Activated CD4-positive, alpha-beta T cell treated with anti-CD3 and anti-CD28 coated beads, Interleukin-2, Interleukin-6, amounts not matched to agents 100 ng/mL and 50 ng/mL, durations not matched to agents 16 hours and 8 hours (primary cell): Measurements from ENCODE around the gene NAV3.

Experiments used
- DNase-seq: peaks from one replicate; pipeline ENCODE4 v3.0.0-alpha.2; 2020

NAV3 gene

GRCh38 chr12:77938301-77938700, 107.6 kb downstream of the NAV3 start:
- DNase-seq: no peak

- no peak for DNase-seq
Observed at GRCh38 chr12:77940011-77940423, 109.3 kb downstream of the NAV3 start.

GRCh38 chr12:77940567-77940966, 109.9 kb downstream of the NAV3 start:
- DNase-seq: no peak

DNA sequence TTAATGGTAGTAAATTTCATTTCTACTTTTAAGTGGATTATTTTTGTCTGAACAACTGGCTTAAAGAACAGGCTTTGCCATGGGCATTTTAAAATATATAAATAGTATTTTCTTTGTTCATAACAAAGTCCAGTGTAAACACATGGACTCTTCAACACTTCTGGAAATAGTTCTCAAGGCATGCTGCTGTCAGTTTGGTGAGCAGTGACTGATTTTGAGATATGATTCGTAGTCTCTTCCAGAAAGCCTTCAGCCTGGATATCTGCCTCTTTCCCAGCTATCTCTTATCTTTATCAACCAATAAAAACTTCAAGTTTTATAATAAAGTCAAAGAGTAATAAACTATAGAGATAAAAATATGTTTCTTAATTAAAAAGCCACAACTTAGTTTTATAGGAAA, 110.7 kb downstream of the NAV3 start:
- DNase-seq: no peak

DNA sequence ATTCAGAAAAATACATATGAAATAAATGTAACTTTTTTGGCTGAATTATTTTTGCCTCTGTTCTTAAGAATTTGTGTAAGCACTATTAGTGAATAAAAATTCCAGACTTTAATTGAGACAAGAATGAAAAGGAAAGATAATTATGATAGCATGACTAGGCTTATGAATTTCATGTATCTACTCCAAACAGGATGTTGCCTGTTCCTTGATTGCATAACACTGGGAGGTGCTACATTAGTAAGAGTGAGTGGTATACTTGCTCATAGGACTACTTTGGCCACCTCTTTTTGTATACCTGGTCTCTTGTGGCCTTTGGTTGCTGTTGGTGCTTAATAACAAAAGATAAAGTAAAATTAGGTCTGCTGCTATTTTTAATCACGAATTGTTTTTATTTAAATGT, 112.8 kb downstream of the NAV3 start:
- no peak for DNase-seq

GRCh38 chr12:77946541-77947061, 115.9 kb downstream of the NAV3 start:
- DNase-seq: no peak

DNA sequence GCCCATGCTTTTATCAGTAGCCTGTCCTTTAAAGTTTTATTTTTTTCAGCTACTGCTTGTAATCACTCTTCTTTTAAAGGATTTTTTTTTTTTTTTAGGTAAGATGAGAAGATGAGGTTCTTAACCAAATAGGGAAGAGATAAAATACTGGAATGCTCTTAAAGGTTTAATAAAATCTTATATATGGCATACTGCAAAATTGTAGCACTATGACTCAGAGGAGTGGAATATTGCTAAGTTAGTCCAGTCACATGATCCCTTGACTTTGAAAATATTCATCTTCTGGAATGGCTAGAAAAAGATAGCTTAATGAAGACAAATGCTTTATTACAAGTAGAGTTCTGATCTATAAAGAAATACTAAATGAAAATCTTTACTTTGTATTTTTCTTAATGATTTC, 116.6 kb downstream of the NAV3 start:
- DNase-seq: no peak

- no peak for DNase-seq
Observed at GRCh38 chr12:77947746-77948145, 117.1 kb downstream of the NAV3 start.

GRCh38 chr12:77949943-77950342, 119.2 kb downstream of the NAV3 start:
- DNase-seq: no peak

- DNase-seq: no peak
Observed at GRCh38 chr12:77953528-77954205, 123.0 kb downstream of the NAV3 start.

DNA sequence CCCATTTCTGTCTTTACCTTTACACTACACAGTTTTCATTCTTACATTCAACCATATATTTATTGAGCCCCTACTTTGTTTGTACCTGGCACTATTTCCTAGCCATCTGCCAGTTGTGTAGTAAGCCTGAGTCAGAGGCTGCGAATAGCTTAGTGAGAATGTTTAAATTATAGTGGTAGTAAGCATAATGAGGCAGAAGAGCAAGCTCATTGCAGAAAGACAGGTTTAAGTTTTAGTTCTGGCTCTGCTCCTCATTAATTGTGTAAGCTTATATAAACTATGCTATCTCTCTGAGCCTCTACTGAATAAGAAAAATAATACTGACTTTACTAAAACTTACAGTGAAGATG, 123.5 kb downstream of the NAV3 start:
- DNase-seq: no peak

GRCh38 chr12:77957062-77957461, 126.4 kb downstream of the NAV3 start:
- DNase-seq: no peak

GRCh38 chr12:77963576-77964178, 133.0 kb downstream of the NAV3 start:
- DNase-seq: no peak

DNA sequence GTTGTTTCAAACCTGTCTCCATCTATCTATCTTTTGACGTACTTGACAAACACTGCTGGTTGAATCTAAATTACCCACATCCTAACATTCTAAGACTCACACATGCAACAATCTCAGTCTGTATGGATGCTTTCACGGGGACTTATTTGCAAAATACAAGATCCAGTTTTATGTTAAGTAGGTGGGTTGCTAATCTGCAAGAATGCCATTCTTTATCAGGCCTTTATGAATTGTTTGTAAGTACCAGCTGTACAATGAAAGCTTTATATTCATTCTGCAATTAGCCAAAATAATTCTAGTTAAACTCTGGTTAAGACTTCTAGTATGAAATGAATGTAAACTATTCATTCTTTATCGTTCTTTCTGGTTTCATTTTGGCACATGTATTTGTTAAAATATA, 135.1 kb downstream of the NAV3 start:
- no peak for DNase-seq

- no peak for DNase-seq
Observed at GRCh38 chr12:77968021-77968420, 137.3 kb downstream of the NAV3 start.

DNA sequence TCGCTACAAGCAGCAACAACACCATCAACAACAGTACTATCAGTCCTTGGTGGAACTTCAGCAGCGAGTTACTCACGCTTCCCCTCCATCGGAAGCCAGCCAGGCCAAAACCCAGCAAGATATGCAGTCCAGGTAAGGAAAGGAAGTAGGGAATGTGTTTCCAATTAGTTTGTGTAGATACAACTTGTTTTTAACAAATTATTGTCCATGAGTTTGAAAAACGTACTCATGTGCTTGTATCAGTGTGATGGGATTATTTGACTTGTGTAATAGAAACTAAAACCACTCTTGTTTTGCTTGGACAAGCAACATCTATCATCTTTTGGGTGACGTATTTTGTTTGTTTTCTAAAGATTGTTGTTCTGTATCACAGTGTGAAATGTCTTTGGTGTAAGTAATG, 137.9 kb downstream of the NAV3 start:
- DNase-seq: no peak

GRCh38 chr12:77973579-77973978, 142.9 kb downstream of the NAV3 start:
- no peak for DNase-seq

- DNase-seq: no peak
Observed at GRCh38 chr12:77974645-77975044, 144.0 kb downstream of the NAV3 start.

DNA sequence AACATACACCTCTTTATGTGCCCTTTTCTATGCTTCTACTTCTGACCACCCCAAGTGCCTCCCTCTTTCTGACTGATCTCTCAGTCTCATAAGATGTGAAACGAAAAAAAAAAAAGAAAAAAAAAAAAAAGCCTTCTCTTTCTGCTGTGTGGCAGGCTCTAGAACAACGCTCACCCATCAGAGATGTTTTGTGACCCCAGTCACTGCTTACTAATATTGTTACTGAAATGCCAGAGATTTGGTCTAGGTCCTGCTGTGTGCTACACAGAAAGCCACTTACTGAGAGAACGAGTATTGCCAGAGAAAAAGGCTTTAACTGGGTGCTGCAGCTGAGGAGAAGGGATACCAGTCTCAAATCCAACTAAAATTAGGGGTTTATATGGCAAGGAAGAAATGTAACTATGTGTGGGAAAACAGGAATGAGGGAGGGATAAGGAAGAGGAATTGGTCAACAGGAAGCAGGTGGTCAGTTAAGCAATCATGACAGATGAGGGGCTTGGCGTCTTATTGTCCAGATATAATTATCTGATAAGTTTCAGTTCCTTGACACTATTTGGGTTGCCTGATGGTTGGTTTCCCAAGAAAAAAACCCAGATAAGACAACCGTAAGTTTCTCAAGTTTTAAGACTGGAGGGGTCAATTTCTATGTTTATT, 149.0 kb downstream of the NAV3 start:
- no peak for DNase-seq

DNA sequence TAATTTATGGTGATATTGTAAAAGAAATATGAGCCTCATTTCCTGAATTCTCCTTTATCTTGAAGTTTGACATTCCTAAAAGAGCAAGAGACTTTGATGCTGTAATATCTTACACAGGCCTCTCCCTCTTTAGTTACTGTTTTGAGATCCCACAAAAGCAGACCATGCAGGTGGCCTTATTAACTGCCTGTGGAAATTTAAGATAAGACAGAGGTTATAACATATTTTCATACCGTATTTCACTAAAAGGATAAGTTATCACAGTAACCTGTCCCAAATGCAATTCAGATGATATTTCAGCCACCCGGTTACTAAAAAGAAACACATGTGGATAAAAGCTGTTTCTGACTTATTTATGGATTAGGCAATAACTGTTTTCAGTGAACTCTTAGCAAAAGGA, 150.1 kb downstream of the NAV3 start:
- no peak for DNase-seq

GRCh38 chr12:77983859-77984258, 153.2 kb downstream of the NAV3 start:
- DNase-seq: no peak

DNA sequence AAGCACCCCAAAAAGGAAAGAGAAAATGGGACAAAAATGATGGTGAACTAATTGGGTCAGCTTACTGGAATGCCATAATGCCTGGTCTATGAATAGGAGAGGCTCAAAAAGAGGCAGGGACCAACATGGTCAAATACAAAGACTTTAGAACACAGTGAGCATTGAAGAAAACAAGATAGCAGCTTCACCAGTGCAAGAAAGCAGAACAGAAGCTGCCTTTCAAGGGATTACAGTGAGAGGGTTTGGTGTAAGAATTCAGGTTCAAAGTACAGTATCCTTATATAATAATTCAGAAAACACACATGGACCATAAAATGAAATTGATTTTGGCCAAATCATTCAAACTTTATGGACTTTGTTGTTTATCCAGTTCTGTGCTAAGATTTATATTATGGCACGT, 162.1 kb downstream of the NAV3 start:
- no peak for DNase-seq

DNA sequence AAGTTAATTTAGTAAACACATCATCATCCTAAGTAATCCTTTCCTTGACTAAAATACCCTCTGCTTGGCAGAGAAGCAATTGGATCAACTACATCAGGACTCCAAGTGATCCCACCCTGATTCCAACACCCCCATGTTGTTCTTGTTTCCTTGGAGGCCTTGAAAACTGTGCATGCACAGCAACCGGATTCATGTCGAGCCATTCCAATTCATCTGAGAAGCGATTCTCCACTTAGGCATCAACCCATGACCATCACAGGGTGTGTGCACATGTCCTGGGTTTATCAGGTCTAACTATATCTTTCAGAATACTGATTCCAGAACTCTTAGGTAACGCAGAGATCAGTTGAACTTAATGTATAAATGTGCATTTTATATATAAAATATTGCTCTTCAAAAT, 163.0 kb downstream of the NAV3 start:
- DNase-seq: no peak

GRCh38 chr12:77995436-77996167, 164.9 kb downstream of the NAV3 start:
- DNase-seq: peak; percentile 64
